ENCODE measurements around the gene NPTN. TPM values are rescaled to one million over a fixed set of nuclear protein-coding genes. Genes with fewer than 3 reads are reported as not detected.

Gene NPTN
- 148 TPM for polyA plus RNA-seq (2013, experiment 1 of 2)
- 150 TPM for polyA plus RNA-seq (2013, experiment 2 of 2)

DNA sequence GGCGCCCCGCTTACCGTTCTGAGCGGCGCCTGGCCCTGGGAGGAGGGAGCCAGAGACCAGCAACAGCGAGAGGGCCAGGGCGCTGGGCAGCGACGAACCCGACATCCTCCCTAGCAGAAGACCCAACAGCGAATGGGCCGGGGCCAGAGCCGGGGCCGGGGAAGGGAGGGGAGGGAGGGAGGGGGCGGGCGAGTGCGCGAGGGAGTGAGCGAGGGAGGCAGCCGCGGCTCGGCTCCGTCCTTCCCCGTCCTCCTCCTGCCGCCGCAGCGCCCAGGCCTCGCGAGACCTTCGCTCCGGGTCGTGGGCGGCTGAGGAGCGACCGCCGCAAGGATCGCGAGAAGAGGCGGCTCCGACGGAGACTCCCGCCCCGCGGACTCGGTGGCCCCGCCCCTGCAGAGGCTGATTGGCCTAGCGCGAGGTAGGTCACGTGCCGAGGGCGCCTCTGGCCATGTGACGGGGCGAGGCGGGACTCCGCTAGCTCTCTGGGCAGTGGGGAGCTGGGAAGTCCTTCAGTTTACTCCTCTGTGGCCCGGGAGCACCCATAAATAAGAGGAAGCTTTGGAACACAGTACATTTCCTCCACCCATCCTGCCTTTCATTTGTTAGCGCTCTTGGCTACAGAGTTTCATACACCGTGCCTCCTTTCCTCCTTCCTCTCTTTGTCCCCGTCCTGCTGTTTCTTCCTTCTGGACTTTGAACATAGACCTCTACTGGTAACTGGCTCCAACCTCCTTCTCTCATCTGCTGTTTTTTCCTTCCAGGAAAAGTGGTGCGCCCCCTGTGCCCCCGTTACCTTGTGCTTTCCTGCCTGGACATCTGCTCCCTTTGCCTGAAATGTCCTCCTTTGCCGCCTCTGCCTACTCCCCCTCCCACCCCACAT, at the start of gene NPTN:
Gene NPTN, minus strand, starts transcription at position 279 of the 880 bp plus-strand sequence. Its CDS starts 174 bp downstream, at position 105.
- Histone ChIP-seq H3K4me3 (ENCODE audit: extremely low read depth, insufficient read depth, low read length, poor library complexity, severe bottlenecking) (peak within 1 kb of the TSS; percentile 89), H3K9me3 (ENCODE audit: control insufficient read depth, low read length) (no peaks in the 10 kb centered on the region), H3K36me3 (ENCODE audit: control insufficient read depth, insufficient read depth, low read length) (no peaks in the 10 kb centered on the region), H3K4me1 (ENCODE audit: control insufficient read depth, insufficient read depth, low read length, poor library complexity, severe bottlenecking) (peaks cover 31% of the 10 kb centered on the region), H3K27ac (ENCODE audit: low read depth, low read length, severe bottlenecking) (peak within 1 kb of the TSS; percentile 98)
- WGBS, 2 experiments (ENCODE audit: insufficient coverage in 2 of 2): 5 to 6% methylated on average over 39 to 46 of the region's 62 CpGs

DNA sequence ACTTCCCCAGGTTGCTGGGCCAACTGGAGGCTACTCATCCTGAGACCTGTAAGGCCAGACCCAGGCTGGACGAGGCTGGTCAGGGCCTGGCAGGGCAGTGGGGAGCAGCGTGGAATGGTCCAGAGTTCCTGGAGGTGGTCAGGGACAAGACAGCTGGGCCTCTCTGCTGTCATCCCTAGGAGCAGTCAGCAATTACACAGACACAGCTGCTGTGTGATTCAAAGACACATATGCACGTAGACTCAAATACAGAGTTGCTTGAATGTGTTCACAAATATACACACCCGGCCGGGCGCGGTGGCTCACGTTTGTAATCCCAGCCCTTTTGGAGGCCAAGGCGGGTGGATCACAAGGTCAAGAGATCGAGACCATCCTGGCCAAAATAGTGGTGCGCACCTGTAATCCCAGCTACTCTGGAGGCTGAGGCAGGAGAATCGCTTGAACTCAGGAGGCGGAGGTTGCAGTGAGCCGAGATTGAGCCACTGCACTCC, 49.5 kb upstream of the NPTN start:
- WGBS, 2 experiments (ENCODE audit: insufficient coverage in 2 of 2): 87 to 93% methylated on average over 11 to 14 of the region's 14 CpGs
- no peaks in the 10 kb centered on the region for H3K9me3 ChIP-seq (ENCODE audit: control insufficient read depth, low read length)
- H3K4me3 ChIP-seq (ENCODE audit: extremely low read depth, insufficient read depth, low read length, poor library complexity, severe bottlenecking): no peak overlapping the region
- peaks cover 31% of the 10 kb centered on the region for H3K4me1 ChIP-seq (ENCODE audit: control insufficient read depth, insufficient read depth, low read length, poor library complexity, severe bottlenecking)
- no peak overlapping the region for H3K27ac ChIP-seq (ENCODE audit: low read depth, low read length, severe bottlenecking)
- H3K36me3 ChIP-seq (ENCODE audit: control insufficient read depth, insufficient read depth, low read length): no peaks in the 10 kb centered on the region

DNA sequence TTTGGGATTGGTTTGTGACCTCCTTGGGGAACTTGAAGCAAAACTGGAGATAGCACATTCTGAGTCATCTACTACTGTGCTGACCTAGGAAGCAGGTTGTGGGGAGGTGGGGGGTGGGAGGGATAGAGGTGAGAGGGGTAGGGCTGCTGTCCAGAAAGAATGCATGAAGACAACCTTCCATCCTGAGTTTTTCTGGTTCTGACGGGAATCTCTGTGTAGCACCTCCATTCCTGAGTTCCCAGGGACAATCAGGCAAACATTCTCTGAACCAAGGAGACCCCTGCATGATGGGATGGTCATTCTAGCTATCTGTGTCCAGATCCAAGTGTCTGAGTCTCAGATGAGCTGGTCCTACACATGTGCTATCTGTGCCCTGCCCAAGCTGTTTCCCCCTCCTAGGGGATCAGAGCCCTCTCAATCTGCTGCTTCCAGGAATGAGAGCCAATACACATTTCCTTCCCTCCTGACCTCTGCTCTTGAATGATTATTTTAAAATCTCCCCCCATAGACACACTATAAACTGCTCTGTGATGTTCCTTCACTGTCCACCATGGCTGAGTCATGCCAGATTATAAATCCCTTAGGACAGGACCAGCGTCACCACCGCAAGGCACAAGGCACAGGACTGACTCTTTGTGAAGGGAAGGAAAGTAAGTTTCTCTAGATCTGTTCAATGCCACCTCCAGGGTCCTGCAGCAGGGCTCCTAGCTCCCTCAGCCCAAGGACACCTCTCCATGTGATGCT, 48.8 kb upstream of the NPTN start:
- WGBS, 2 experiments (ENCODE audit: insufficient coverage in 2 of 2): 85 to 100% methylated on average over 1 of the region's 3 CpGs
- H3K4me1 ChIP-seq (ENCODE audit: control insufficient read depth, insufficient read depth, low read length, poor library complexity, severe bottlenecking): peaks cover 25% of the 10 kb centered on the region
- no peaks in the 10 kb centered on the region for H3K9me3 ChIP-seq (ENCODE audit: control insufficient read depth, low read length)
- H3K4me3 ChIP-seq (ENCODE audit: extremely low read depth, insufficient read depth, low read length, poor library complexity, severe bottlenecking): no peak overlapping the region
- H3K27ac ChIP-seq (ENCODE audit: low read depth, low read length, severe bottlenecking): no peak overlapping the region
- no peaks in the 10 kb centered on the region for H3K36me3 ChIP-seq (ENCODE audit: control insufficient read depth, insufficient read depth, low read length)

DNA sequence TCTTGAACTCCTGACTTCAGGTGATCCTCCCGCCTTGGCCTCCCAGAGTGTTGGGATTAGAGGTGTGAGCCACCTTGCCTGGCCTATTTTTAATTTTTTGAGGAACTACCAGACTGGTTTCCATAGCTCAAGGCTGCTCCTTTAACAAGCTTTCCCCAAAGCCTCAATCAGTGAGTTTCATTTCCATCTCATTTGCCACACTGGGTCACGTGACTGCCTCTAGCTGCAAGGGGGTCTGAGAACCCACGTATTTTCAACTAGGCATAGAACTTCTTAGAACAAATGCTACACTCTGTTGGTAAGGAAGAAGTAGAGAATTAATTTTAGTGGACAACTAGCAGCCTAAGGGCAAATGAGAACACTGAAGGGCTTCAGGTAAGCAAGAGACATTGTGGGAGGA, 47.9 kb upstream of the NPTN start:
- Histone ChIP-seq H3K4me1 (ENCODE audit: control insufficient read depth, insufficient read depth, low read length, poor library complexity, severe bottlenecking) (peaks cover 16% of the 10 kb centered on the region), H3K9me3 (ENCODE audit: control insufficient read depth, low read length) (no peaks in the 10 kb centered on the region), H3K27ac (ENCODE audit: low read depth, low read length, severe bottlenecking) (no peak overlapping the region), H3K4me3 (ENCODE audit: extremely low read depth, insufficient read depth, low read length, poor library complexity, severe bottlenecking) (no peak overlapping the region), H3K36me3 (ENCODE audit: control insufficient read depth, insufficient read depth, low read length) (no peaks in the 10 kb centered on the region)
- 80 to 86% methylated on average over 1 of the region's 3 CpGs for WGBS, 2 experiments (ENCODE audit: insufficient coverage in 2 of 2)

DNA sequence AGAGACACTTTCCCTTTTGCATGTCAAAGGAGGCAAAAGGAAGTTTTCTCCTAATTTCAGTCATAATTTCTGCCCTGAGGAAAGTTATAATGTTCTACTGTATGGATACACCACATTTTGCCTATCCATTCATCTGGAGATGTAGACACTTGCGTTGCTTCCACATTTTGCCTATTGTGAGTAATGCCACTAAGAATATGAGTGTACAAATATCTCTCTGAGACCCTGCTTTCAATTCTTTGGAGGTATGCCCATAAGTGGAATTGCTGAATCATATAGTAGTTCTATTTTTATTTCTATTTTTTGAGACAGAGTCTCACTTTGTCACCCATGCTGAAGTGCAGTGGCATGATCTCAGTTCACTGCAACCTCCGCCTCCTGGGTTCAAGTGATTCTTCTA, 47.4 kb upstream of the NPTN start:
- WGBS, 2 experiments (ENCODE audit: insufficient coverage in 2 of 2): 80% methylated on average over 1 of the region's 2 CpGs; no CpG with 5 or more reads in 1 of the 2 experiments
- no peak overlapping the region for H3K27ac ChIP-seq (ENCODE audit: low read depth, low read length, severe bottlenecking)
- peaks cover 11% of the 10 kb centered on the region for H3K4me1 ChIP-seq (ENCODE audit: control insufficient read depth, insufficient read depth, low read length, poor library complexity, severe bottlenecking)
- H3K4me3 ChIP-seq (ENCODE audit: extremely low read depth, insufficient read depth, low read length, poor library complexity, severe bottlenecking): no peak overlapping the region
- H3K36me3 ChIP-seq (ENCODE audit: control insufficient read depth, insufficient read depth, low read length): no peaks in the 10 kb centered on the region
- H3K9me3 ChIP-seq (ENCODE audit: control insufficient read depth, low read length): no peaks in the 10 kb centered on the region

DNA sequence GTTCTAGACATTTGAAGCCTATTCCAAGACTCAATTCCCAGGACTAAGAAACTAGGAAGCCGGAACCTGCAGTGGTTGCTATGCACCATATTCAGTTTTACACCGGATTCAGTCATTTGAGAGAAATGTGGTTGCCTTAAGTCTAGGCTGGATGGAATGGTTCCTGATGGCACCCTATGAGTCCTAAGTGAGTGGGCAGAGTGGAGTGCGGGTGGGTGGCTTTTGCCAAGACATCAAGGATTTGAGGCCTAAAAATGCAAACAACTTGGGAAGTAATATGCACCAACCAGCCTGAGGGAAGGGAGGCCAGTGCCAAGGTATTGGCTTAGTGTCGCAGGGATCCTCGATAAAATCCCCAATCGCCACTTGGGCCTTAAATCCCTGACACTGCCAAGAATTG, 46.8 kb upstream of the NPTN start:
- peaks cover 10% of the 10 kb centered on the region for H3K4me1 ChIP-seq (ENCODE audit: control insufficient read depth, insufficient read depth, low read length, poor library complexity, severe bottlenecking)
- no peak overlapping the region for H3K4me3 ChIP-seq (ENCODE audit: extremely low read depth, insufficient read depth, low read length, poor library complexity, severe bottlenecking)
- H3K36me3 ChIP-seq (ENCODE audit: control insufficient read depth, insufficient read depth, low read length): no peaks in the 10 kb centered on the region
- H3K27ac ChIP-seq (ENCODE audit: low read depth, low read length, severe bottlenecking): no peak overlapping the region
- 96 to 100% methylated on average over 5 to 6 of the region's 6 CpGs for WGBS, 2 experiments (ENCODE audit: insufficient coverage in 2 of 2)
- no peaks in the 10 kb centered on the region for H3K9me3 ChIP-seq (ENCODE audit: control insufficient read depth, low read length)

DNA sequence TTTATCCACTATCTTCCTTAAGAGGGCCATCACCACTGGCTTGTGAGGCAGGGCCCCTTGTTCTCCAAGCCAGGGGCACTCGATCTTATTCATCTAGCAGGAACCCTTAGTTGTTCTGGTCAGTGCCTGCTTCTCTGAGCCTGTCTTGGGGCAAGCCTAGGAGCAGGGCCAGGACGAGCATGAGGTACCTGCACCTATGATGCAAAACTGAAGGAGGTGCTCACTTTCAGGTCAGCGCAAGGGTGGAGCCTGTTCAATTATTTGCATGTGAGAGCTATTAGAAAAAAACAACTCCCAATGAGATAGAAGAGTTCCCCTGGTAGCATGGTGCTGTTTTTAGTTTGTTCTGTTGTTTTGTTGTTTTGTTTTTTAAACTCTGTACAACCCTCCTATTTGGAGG, 46.0 kb upstream of the NPTN start:
- Histone ChIP-seq H3K4me3 (ENCODE audit: extremely low read depth, insufficient read depth, low read length, poor library complexity, severe bottlenecking) (no peak overlapping the region), H3K9me3 (ENCODE audit: control insufficient read depth, low read length) (no peaks in the 10 kb centered on the region), H3K4me1 (ENCODE audit: control insufficient read depth, insufficient read depth, low read length, poor library complexity, severe bottlenecking) (peaks cover 10% of the 10 kb centered on the region), H3K27ac (ENCODE audit: low read depth, low read length, severe bottlenecking) (no peak overlapping the region), H3K36me3 (ENCODE audit: control insufficient read depth, insufficient read depth, low read length) (no peaks in the 10 kb centered on the region)
- 90 to 95% methylated on average over 3 of the region's 3 CpGs for WGBS, 2 experiments (ENCODE audit: insufficient coverage in 2 of 2)

DNA sequence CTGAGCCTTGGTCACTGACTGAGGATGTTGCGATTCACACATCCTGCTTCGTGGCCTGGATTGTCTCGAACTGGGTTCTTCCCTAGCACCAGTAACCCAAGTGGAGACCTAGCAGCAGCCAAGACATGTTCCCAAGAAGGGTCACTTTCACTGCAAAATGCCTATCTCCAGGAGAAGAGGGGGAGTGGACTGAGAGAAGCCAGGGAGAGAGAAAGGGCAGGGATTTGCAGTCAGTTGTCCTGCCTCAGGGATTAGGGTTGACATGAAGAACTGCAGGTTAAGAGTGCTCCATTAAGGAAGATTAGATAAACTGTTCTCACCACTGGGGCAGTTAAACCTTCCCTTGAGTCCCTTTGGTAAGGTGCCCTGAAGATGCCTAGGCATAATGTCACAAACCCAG, 45.3 kb upstream of the NPTN start:
- Histone ChIP-seq H3K9me3 (ENCODE audit: control insufficient read depth, low read length) (no peaks in the 10 kb centered on the region), H3K27ac (ENCODE audit: low read depth, low read length, severe bottlenecking) (no peak overlapping the region), H3K4me1 (ENCODE audit: control insufficient read depth, insufficient read depth, low read length, poor library complexity, severe bottlenecking) (peaks cover 9% of the 10 kb centered on the region), H3K36me3 (ENCODE audit: control insufficient read depth, insufficient read depth, low read length) (no peaks in the 10 kb centered on the region), H3K4me3 (ENCODE audit: extremely low read depth, insufficient read depth, low read length, poor library complexity, severe bottlenecking) (no peak overlapping the region)
- 94 to 100% methylated on average over 2 to 3 of the region's 3 CpGs for WGBS, 2 experiments (ENCODE audit: insufficient coverage in 2 of 2)

DNA sequence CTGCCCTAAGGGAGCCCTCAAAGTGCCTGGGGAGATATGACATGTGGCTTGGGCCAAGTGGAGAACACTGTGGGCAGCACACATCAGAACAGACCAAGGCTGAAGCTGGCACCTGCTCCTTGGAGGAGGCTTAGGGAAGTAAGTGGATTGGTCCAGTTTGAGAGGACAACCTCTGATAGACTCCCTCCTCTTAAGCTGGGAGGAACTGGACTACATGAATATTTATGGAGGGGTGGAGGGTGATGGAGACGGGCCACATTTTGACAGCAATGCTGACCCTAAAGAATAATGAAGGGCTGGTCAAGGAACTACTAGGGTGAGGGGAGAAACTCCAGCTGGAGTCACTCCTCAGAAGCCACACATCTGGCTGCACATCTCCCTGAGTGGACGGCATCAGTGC, 44.5 kb upstream of the NPTN start:
- 67 to 90% methylated on average over 1 to 2 of the region's 2 CpGs for WGBS, 2 experiments (ENCODE audit: insufficient coverage in 2 of 2)
- H3K36me3 ChIP-seq (ENCODE audit: control insufficient read depth, insufficient read depth, low read length): no peaks in the 10 kb centered on the region
- H3K4me3 ChIP-seq (ENCODE audit: extremely low read depth, insufficient read depth, low read length, poor library complexity, severe bottlenecking): no peak overlapping the region
- no peaks in the 10 kb centered on the region for H3K9me3 ChIP-seq (ENCODE audit: control insufficient read depth, low read length)
- H3K27ac ChIP-seq (ENCODE audit: low read depth, low read length, severe bottlenecking): no peak overlapping the region
- peaks cover 5% of the 10 kb centered on the region for H3K4me1 ChIP-seq (ENCODE audit: control insufficient read depth, insufficient read depth, low read length, poor library complexity, severe bottlenecking)

DNA sequence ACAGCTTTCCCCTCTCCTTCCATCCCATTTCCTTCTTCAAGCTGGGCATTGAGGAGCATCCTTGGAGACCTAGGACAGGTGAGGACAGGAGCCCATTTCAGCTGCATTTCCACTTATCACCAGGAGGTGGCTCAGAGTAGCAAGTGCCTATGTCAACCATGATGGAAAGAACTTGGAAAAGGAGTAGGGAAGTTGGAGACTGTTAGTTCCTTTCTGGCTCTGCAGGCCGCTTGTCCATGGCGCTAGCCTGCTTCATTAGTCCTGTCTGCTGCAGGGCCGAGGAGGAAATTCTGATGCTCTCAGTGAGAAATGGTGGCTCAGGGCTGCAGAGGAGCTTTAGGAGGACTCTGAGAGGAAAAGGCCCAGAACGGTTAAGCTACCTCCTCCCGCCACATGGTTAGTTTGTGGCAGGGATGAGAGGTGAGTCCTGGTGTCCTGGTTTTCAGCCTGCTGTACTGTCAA, 44.0 kb upstream of the NPTN start:
- Histone ChIP-seq H3K27ac (ENCODE audit: low read depth, low read length, severe bottlenecking) (no peak overlapping the region), H3K36me3 (ENCODE audit: control insufficient read depth, insufficient read depth, low read length) (no peaks in the 10 kb centered on the region), H3K4me1 (ENCODE audit: control insufficient read depth, insufficient read depth, low read length, poor library complexity, severe bottlenecking) (peaks cover under 1% of the 10 kb centered on the region), H3K4me3 (ENCODE audit: extremely low read depth, insufficient read depth, low read length, poor library complexity, severe bottlenecking) (no peak overlapping the region), H3K9me3 (ENCODE audit: control insufficient read depth, low read length) (no peaks in the 10 kb centered on the region)
- 58 to 71% methylated on average over 3 to 5 of the region's 5 CpGs for WGBS, 2 experiments (ENCODE audit: insufficient coverage in 2 of 2)
